Parathyroid adenoma (tissue), 2 donors: ENCODE measurements around the gene RFC4.

Experiments
- H2AFZ ChIP-seq: fragments of 300-600 bp; sonication (generic); one replicate; pipeline ENCODE4 v1.7.0; 2017; ENCODE audit warnings: antibody characterized with exemption, mild to moderate bottlenecking
- H3K27ac ChIP-seq: fragments of 300-600 bp; sonication (generic); one replicate; pipeline ENCODE4 v1.7.0; 2017
- H3K27me3 ChIP-seq: fragments of 300-600 bp; sonication (generic); one replicate; pipeline ENCODE4 v1.7.0; 2017; ENCODE audit warnings: low read length; ENCODE audit not compliant: control insufficient read depth, insufficient read depth
- H3K36me3 ChIP-seq: fragments of 300-600 bp; sonication (generic); one replicate; pipeline ENCODE4 v1.7.0; 2017; ENCODE audit warnings: low read length; ENCODE audit not compliant: control insufficient read depth, insufficient read depth
- H3K4me1 ChIP-seq: fragments of 300-600 bp; sonication (generic); one replicate; pipeline ENCODE4 v1.7.0; 2017; ENCODE audit warnings: control low read depth
- H3K4me2 ChIP-seq: fragments of 300-600 bp; sonication (generic); one replicate; pipeline ENCODE4 v1.7.0; 2017; ENCODE audit warnings: low read length
- H3K4me3 ChIP-seq: fragments of 300-600 bp; sonication (generic); one replicate; pipeline ENCODE4 v1.7.0; 2017; ENCODE audit warnings: low read depth, low read length
- H3K79me2 ChIP-seq: fragments of 300-600 bp; sonication (generic); one replicate; pipeline ENCODE4 v1.7.0; 2017; ENCODE audit warnings: control low read depth
- H3K9ac ChIP-seq: fragments of 300-600 bp; sonication (generic); one replicate; pipeline ENCODE4 v1.7.0; 2017; ENCODE audit warnings: mild to moderate bottlenecking
- H3K9me3 ChIP-seq: fragments of 300-600 bp; sonication (generic); one replicate; pipeline ENCODE4 v1.7.0; 2017; ENCODE audit warnings: low read length; ENCODE audit not compliant: control insufficient read depth
- TF ChIP-seq, protein P1 (sequence below): fragments of 300-600 bp; sonication (generic); IDR thresholded peaks from one replicate; pipeline ENCODE4 v1.7.0; 2017; ENCODE audit warnings: antibody characterized with exemption, mild to moderate bottlenecking
- donor health status: primary hyperparathyroidism.

RFC4 gene

DNA sequence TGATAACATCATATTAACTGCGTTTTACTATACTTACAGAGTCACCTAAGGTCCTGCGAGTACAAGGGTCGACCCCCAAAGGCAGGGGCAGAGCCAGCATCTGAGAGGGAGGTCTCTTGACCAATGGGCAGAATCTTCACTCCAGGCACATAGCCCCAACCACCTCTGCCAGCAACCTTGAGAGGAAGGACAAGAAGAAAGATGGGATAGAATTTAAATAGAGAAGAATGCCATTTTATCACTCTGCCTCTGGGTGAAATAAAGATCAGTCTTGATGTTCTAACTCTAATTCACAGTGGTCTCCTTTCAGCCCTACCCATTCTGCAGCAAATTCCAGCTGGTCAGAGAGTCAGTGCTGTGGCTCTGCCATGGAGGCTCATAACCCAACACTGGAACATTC lies 62.6 kb downstream of the RFC4 start:
- no peaks in the 10 kb centered on the region for H3K36me3 ChIP-seq
- TF ChIP-seq, protein P1, sequence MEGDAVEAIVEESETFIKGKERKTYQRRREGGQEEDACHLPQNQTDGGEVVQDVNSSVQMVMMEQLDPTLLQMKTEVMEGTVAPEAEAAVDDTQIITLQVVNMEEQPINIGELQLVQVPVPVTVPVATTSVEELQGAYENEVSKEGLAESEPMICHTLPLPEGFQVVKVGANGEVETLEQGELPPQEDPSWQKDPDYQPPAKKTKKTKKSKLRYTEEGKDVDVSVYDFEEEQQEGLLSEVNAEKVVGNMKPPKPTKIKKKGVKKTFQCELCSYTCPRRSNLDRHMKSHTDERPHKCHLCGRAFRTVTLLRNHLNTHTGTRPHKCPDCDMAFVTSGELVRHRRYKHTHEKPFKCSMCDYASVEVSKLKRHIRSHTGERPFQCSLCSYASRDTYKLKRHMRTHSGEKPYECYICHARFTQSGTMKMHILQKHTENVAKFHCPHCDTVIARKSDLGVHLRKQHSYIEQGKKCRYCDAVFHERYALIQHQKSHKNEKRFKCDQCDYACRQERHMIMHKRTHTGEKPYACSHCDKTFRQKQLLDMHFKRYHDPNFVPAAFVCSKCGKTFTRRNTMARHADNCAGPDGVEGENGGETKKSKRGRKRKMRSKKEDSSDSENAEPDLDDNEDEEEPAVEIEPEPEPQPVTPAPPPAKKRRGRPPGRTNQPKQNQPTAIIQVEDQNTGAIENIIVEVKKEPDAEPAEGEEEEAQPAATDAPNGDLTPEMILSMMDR = no peak
- no peaks in the 10 kb centered on the region for H3K27me3 ChIP-seq
- H3K9me3 ChIP-seq = no peaks in the 10 kb centered on the region
- H3K4me3 ChIP-seq = no peak overlapping the region
- no peak overlapping the region for H3K9ac ChIP-seq
- no peak overlapping the region for H3K27ac ChIP-seq
- no peak overlapping the region for H2AFZ ChIP-seq
- H3K4me2 ChIP-seq = no peak overlapping the region
- H3K4me1 ChIP-seq = no peaks in the 10 kb centered on the region
- H3K79me2 ChIP-seq = no peaks in the 10 kb centered on the region

DNA sequence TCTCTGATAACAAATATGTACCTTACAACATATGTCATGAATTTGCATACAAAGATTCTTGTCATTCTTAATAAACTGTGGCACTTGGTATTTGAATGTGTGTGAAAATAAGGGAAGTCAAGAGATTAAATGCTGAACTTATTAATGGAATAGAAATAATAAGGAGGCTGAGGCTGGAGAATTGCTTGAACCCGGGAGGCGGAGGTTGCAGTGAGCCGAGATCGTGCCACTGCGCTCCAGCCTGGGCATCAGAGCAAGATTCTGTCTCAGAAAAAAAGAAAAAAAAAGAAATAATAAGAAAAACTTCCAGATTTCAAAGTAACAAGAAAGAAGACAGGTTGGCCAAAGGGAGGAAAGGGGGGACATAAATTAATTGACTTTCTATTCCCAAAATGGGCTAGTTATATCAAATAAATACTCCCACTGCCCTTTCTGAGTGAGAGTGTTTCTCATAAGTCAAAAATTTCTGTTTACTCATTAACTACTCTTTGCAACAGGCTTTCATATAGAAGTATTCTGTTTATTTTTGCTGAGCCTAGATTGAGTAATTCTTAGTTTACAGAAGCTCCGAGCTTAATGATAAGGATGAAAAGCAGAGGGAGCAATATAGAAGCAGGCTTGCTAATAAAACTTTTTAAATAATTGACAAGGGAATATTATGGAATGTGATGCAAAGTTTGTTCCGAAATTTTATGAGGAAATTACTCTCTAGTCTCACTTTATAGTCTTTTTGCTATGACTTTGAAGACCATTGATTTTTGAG lies 63.5 kb downstream of the RFC4 start:
- no peak overlapping the region for H3K9ac ChIP-seq
- H2AFZ ChIP-seq = no peak overlapping the region
- no peaks in the 10 kb centered on the region for H3K27me3 ChIP-seq
- TF ChIP-seq, protein P1 = no peak
- no peak overlapping the region for H3K27ac ChIP-seq
- H3K4me2 ChIP-seq = no peak overlapping the region
- no peaks in the 10 kb centered on the region for H3K9me3 ChIP-seq
- H3K4me1 ChIP-seq = no peaks in the 10 kb centered on the region
- no peaks in the 10 kb centered on the region for H3K36me3 ChIP-seq
- no peak overlapping the region for H3K4me3 ChIP-seq
- H3K79me2 ChIP-seq = no peaks in the 10 kb centered on the region
